ENCODE measurements around the gene UFM1.
"Not testable (repeated sequence)": the region's sequence is repeated elsewhere in the genome, so short reads cannot be mapped to it uniquely, and the experiment has no call there.

Gene UFM1

GRCh38 chr13:38366954-38367645, 17.4 kb downstream of the UFM1 start:
- no peak for DNase-seq (ENCODE audit: low spot score)

GRCh38 chr13:38369058-38369457, 19.4 kb downstream of the UFM1 start:
- DNase-seq (ENCODE audit: low spot score), result no peak

- not testable (repeated sequence) for DNase-seq (ENCODE audit: low spot score)
Observed at GRCh38 chr13:38370096-38370495, 20.4 kb downstream of the UFM1 start.

GRCh38 chr13:38372820-38373383, 23.3 kb downstream of the UFM1 start:
- DNase-seq (ENCODE audit: low spot score), result no peak

GRCh38 chr13:38376546-38376945, 26.9 kb downstream of the UFM1 start:
- no peak for DNase-seq (ENCODE audit: low spot score)

- no peak for DNase-seq (ENCODE audit: low spot score)
Observed at GRCh38 chr13:38381890-38382289, 32.2 kb downstream of the UFM1 start.

GRCh38 chr13:38382946-38383345, 33.3 kb downstream of the UFM1 start:
- DNase-seq (ENCODE audit: low spot score), result no peak

- DNase-seq (ENCODE audit: low spot score), result no peak
Observed at GRCh38 chr13:38384171-38384570, 34.5 kb downstream of the UFM1 start.

GRCh38 chr13:38385153-38385891, 35.7 kb downstream of the UFM1 start:
- no peak for DNase-seq (ENCODE audit: low spot score)

- no peak for DNase-seq (ENCODE audit: low spot score)
Observed at GRCh38 chr13:38386421-38386820, 36.8 kb downstream of the UFM1 start.

- DNase-seq (ENCODE audit: low spot score), result no peak
Observed at GRCh38 chr13:38391341-38391740, 41.7 kb downstream of the UFM1 start.

- DNase-seq (ENCODE audit: low spot score), result no peak
Observed at GRCh38 chr13:38394777-38395496, 45.3 kb downstream of the UFM1 start.

- no peak for DNase-seq (ENCODE audit: low spot score)
Observed at GRCh38 chr13:38395497-38395788, 45.8 kb downstream of the UFM1 start.

GRCh38 chr13:38398711-38399493, 49.3 kb downstream of the UFM1 start:
- DNase-seq (ENCODE audit: low spot score), result no peak

GRCh38 chr13:38399535-38399934, 49.9 kb downstream of the UFM1 start:
- DNase-seq (ENCODE audit: low spot score), result no peak

- no peak for DNase-seq (ENCODE audit: low spot score)
Observed at GRCh38 chr13:38401276-38401675, 51.6 kb downstream of the UFM1 start.

- DNase-seq (ENCODE audit: low spot score), result no peak
Observed at GRCh38 chr13:38405216-38405615, 55.6 kb downstream of the UFM1 start.

- DNase-seq (ENCODE audit: low spot score), result no peak
Observed at GRCh38 chr13:38409771-38410170, 60.1 kb downstream of the UFM1 start.

- no peak for DNase-seq (ENCODE audit: low spot score)
Observed at GRCh38 chr13:38412266-38412665, 62.6 kb downstream of the UFM1 start.
